Lower leg skin (tissue), 3 donors: ENCODE data around the gene TNFRSF13B.

ENCODE experiments used
- POLR2A ChIP-seq, 2 donors: fragments of 450-650 bp; IDR thresholded peaks; one replicate each; pipeline ENCODE4 v1.6.1; 2016 to 2017; ENCODE audit warnings: antibody characterized with exemption in 2 of 2, mild to moderate bottlenecking in 1 of 2, moderate library complexity in 1 of 2
- TF ChIP-seq, protein P1 (sequence below), 3 donors: fragments of 450-650 bp; IDR thresholded peaks; one replicate each; pipeline ENCODE4 v1.5.1; 2016; ENCODE audit warnings: antibody characterized with exemption in 3 of 3, mild to moderate bottlenecking in 3 of 3, moderate library complexity in 2 of 3

DNA sequence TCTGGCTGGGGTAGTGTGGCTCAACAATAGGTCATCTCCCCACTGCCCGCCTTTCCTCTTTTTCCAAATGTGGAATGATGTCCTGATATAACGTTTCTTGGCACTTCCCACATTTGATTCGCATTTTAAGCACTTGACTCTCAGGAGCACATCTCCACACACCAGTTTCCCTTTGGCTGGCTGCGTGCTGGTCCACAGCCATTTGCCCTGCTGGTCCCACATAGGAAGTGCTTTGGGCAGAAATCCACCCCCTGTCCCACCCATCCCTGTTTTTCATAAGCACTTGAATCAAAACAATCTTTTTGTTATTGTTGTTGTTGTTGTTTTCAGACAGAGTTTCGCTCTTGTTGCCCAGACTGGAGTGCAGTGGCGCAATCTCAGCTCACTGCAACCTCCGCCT is 24.0 kb upstream of the TNFRSF13B start:
- TF ChIP-seq, protein P1, sequence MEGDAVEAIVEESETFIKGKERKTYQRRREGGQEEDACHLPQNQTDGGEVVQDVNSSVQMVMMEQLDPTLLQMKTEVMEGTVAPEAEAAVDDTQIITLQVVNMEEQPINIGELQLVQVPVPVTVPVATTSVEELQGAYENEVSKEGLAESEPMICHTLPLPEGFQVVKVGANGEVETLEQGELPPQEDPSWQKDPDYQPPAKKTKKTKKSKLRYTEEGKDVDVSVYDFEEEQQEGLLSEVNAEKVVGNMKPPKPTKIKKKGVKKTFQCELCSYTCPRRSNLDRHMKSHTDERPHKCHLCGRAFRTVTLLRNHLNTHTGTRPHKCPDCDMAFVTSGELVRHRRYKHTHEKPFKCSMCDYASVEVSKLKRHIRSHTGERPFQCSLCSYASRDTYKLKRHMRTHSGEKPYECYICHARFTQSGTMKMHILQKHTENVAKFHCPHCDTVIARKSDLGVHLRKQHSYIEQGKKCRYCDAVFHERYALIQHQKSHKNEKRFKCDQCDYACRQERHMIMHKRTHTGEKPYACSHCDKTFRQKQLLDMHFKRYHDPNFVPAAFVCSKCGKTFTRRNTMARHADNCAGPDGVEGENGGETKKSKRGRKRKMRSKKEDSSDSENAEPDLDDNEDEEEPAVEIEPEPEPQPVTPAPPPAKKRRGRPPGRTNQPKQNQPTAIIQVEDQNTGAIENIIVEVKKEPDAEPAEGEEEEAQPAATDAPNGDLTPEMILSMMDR (IDR thresholded peaks at IDR 0.05) = no peak
- TF ChIP-seq POLR2A (IDR thresholded peaks at IDR 0.05) = no peak
